Endothelial cell of umbilical vein (primary cell): ENCODE measurements around the gene ARPC2. TPM values are rescaled to one million over a fixed set of nuclear protein-coding genes. Genes with fewer than 3 reads are reported as not detected.

Source experiments
- BruUV-seq: library from RNA; stranded (reverse); fragments of 400-500 nt; replicated peaks from 2 replicates; lab custom pipeline; 2021; lab: Mats Ljungman, UMichigan
- CTCF ChIA-PET: fragments of 300-600, 350-600 bp; sonication (Branson Sonifier 250); formaldehyde crosslinking; loops from one replicate; lab custom pipeline; 2021; ENCODE audit warnings: antibody characterized with exemption, inconsistent platforms; lab: Charles Lee
- POLR2A ChIA-PET: fragments of 300-600, 350-600 bp; sonication (Branson Sonifier 250); formaldehyde crosslinking; loops from one replicate; lab custom pipeline; 2021; ENCODE audit warnings: antibody characterized with exemption, inconsistent platforms; lab: Charles Lee
- DNase-seq: peaks from one replicate; pipeline ENCODE4 v3.0.0-alpha.2; 2011; ENCODE audit warnings: low read depth, low spot score
- FAIRE-seq: peaks from 2 replicates; lab custom pipeline; 2011; peaks lifted over from hg19 to GRCh38; lab: Jason Lieb, UNC
- H2AFZ ChIP-seq: 2 replicates; pipeline ENCODE4 v1.6.0; 2012; ENCODE audit warnings: low read depth, low read length, control low read depth, inconsistent platforms
- H3K27ac ChIP-seq: 2 replicates; pipeline ENCODE4 v1.5.1; 2011; ENCODE audit warnings: low read depth, mild to moderate bottlenecking, control low read depth, low read length, moderate library complexity; ENCODE audit not compliant: insufficient read depth
- H3K27me3 ChIP-seq, 2 experiments: 2 replicates each; pipeline versions ENCODE4 v1.6.0 to v1.6.1; 2011; ENCODE audit warnings: low read length in 2 of 2, mixed read lengths in 1 of 2; ENCODE audit not compliant: control insufficient read depth in 2 of 2, insufficient read depth in 2 of 2
- H3K36me3 ChIP-seq, 2 experiments: 2 replicates in 1 of 2; 3 replicates in 1 of 2; pipeline ENCODE4 v1.5.1; 2011; ENCODE audit warnings: low read length in 2 of 2, mild to moderate bottlenecking in 1 of 2, moderate library complexity in 1 of 2; ENCODE audit not compliant: control insufficient read depth in 2 of 2, insufficient read depth in 2 of 2; ENCODE audit errors: extremely low read depth in 1 of 2
- H3K4me1 ChIP-seq: 3 replicates; pipeline ENCODE4 v1.5.1; 2011; ENCODE audit warnings: mild to moderate bottlenecking, low read length; ENCODE audit not compliant: control insufficient read depth, insufficient read depth; ENCODE audit errors: extremely low read depth
- H3K4me2 ChIP-seq: 2 replicates; pipeline ENCODE4 v1.6.1; 2011; ENCODE audit warnings: low read length, control low read depth, mixed read lengths; ENCODE audit not compliant: insufficient read depth
- H3K4me3 ChIP-seq, 3 experiments: fragments of 200-600 bp in 1 of 3; sonication (generic), shearing (Covaris generic) in 1 of 3; replicated peaks in 1 of 3; 2 replicates each; pipeline ENCODE4 v1.5.1; 2011 to 2016; ENCODE audit warnings: control low read depth in 3 of 3, low read length in 3 of 3, mild to moderate bottlenecking in 2 of 3, inconsistent platforms in 1 of 3, low read depth in 1 of 3, moderate library complexity in 1 of 3; ENCODE audit not compliant: insufficient read depth in 1 of 3
- H3K79me2 ChIP-seq: 2 replicates; pipeline ENCODE4 v1.6.0; 2012; ENCODE audit warnings: low read length, inconsistent platforms; ENCODE audit not compliant: control insufficient read depth, insufficient read depth
- H3K9ac ChIP-seq: replicated peaks from 2 replicates; pipeline ENCODE3; 2011; ENCODE audit warnings: low read length, control low read depth; ENCODE audit not compliant: insufficient read depth; ENCODE audit errors: extremely low read depth
- H3K9me1 ChIP-seq: replicated peaks from 3 replicates; pipeline ENCODE4 v1.6.0; 2011; ENCODE audit warnings: mild to moderate bottlenecking, low read length; ENCODE audit not compliant: control insufficient read depth, insufficient read depth; ENCODE audit errors: extremely low read depth
- H3K9me3 ChIP-seq: replicated peaks from 2 replicates; pipeline ENCODE4 v1.5.1; 2012; ENCODE audit warnings: low read length, inconsistent platforms; ENCODE audit not compliant: control insufficient read depth, insufficient read depth
- H4K20me1 ChIP-seq: replicated peaks from 2 replicates; pipeline ENCODE3; 2011; ENCODE audit warnings: mild to moderate bottlenecking, low read length; ENCODE audit not compliant: control insufficient read depth, insufficient read depth; ENCODE audit errors: extremely low read depth
- CTCF ChIP-seq, 2 donors: IDR thresholded peaks; 1 replicate in 1 of 2; 2 replicates in 1 of 2; pipeline ENCODE4 v1.5.1; 2011; ENCODE audit warnings: low read length in 2 of 2, mild to moderate bottlenecking in 2 of 2, moderate library complexity in 2 of 2, control low read depth in 1 of 2, inconsistent platforms in 1 of 2, low read depth in 1 of 2; ENCODE audit not compliant: insufficient read depth in 1 of 2; ENCODE audit errors: extremely low read depth in 1 of 2
- EZH2 ChIP-seq: IDR thresholded peaks from 2 replicates; pipeline ENCODE4 v1.6.1; 2012; ENCODE audit warnings: borderline replicate concordance, low read depth, mild to moderate bottlenecking, moderate library complexity, low read length, inconsistent platforms; ENCODE audit not compliant: severe bottlenecking
- FOS ChIP-seq: IDR thresholded peaks from 2 replicates; pipeline ENCODE4 v1.6.1; 2011; ENCODE audit warnings: mild to moderate bottlenecking, low read length, moderate library complexity, borderline replicate concordance; ENCODE audit not compliant: insufficient read depth
- GATA2 ChIP-seq: IDR thresholded peaks from 2 replicates; pipeline ENCODE4 v1.7.0; 2011; ENCODE audit warnings: low read depth, mild to moderate bottlenecking, moderate library complexity, mixed read lengths, low read length; ENCODE audit not compliant: insufficient read length, insufficient read depth
- JUN ChIP-seq: IDR thresholded peaks from 2 replicates; pipeline ENCODE4 v1.6.1; 2011; ENCODE audit warnings: borderline replicate concordance, low read depth; ENCODE audit not compliant: insufficient read length, insufficient read depth
- MYC ChIP-seq: IDR thresholded peaks from one replicate; pipeline ENCODE4 v1.6.1; 2011; ENCODE audit warnings: mild to moderate bottlenecking, low read depth, low read length
- POLR2A ChIP-seq: IDR thresholded peaks from 2 replicates; pipeline ENCODE4 v1.6.1; 2012; ENCODE audit warnings: low read depth, mild to moderate bottlenecking, control low read depth, low read length
- POLR2AphosphoS5 ChIP-seq: IDR thresholded peaks from 2 replicates; pipeline ENCODE4 v1.6.1; 2012; ENCODE audit warnings: low read depth, mild to moderate bottlenecking, control low read depth, low read length, moderate library complexity; ENCODE audit not compliant: insufficient read depth
- dilution Hi-C: fragments of 300-500 bp; cut with MboI; formaldehyde crosslinking; loops from one replicate; pipeline ENCODE4 v1.15.0; 2019; ENCODE audit warnings: low sequenced_read_pairs; ENCODE audit not compliant: extremely low pct_ligation_motif_present
- intact Hi-C: fragments of 100-400 bp; cut with micrococcal nuclease; formaldehyde crosslinking; loops from one replicate; pipeline ENCODE4 v1.10.0; 2022
- polyA plus RNA-seq, 4 experiments: library from polyadenylated mRNA; depleted of rRNA in 3 of 4; stranded (reverse) in 3 of 4; unstranded in 1 of 4; fragments of >200 nt; gene quantifications; 2 replicates each; pipeline versions ENCODE4 v1.2.1 to v1.2.3, GENCODE V29; 2011 to 2012; ENCODE audit warnings: missing spikeins in 1 of 4
- total RNA-seq: library from RNA; stranded (reverse); gene quantifications from 2 replicates; pipeline ENCODE4 v1.2.3, GENCODE V29; 2021
- TF ChIP-seq, protein P1 (sequence below): IDR thresholded peaks from 2 replicates; pipeline ENCODE4 v1.6.1; 2011; ENCODE audit not compliant: insufficient read depth, insufficient read length

The ARPC2 gene
- total and polyA plus RNA-seq, 2 donors (not counting 3 experiments of a cell fraction or from before 2014, with no cell fraction given) = 417 to 455 TPM

DNA sequence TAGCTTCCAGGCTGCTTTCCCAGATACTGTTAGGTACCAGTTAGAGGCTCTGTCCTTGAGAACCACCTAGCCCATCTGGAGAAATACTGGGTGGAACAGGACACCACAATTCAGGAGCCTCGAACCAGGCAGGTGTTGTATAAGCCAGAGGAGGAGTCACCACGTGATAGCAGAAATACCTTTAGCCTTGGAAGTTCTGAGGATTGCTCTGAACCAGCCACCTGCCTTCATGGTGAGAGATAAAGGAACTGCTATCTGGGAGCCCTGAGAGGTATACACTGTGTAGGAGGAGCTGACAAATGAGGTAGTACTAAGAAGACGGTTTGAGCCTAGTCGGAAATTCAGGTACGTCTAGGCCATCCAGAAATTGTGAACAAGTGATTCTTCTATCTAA lies 36.2 kb downstream of the ARPC2 start:
- no peaks in the 10 kb centered on the region for H3K27me3 ChIP-seq
- no peaks in the 10 kb centered on the region for H3K9me3 ChIP-seq
- BruUV-seq = no TSS peak
- H4K20me1 ChIP-seq = no peaks in the 10 kb centered on the region
- ChIA-PET CTCF (interaction anchor here (1.1 to 1.4 kb wide), 3 partner anchors 12 to 213 kb away, joined by 3 to 5 read pairs (median 4); no protein-coding TSS in a partner anchor), POLR2A (no interaction called here)
- no peak for DNase-seq
- no peaks in the 10 kb centered on the region for H3K9me1 ChIP-seq
- no peak overlapping the region for H3K9ac ChIP-seq
- intact Hi-C loops (no loop called here), dilution Hi-C loops (no loop called here)
- H3K4me1 ChIP-seq = peaks cover 3% of the 10 kb centered on the region
- no peak overlapping the region for H2AFZ ChIP-seq
- peaks cover 50 to 57% of the 10 kb centered on the region in 2 experiments for H3K36me3 ChIP-seq
- H3K4me2 ChIP-seq = no peak overlapping the region
- H3K79me2 ChIP-seq = no peaks in the 10 kb centered on the region
- no peak for TF ChIP-seq JUN
- TF ChIP-seq POLR2A = no peak
- no peak for TF ChIP-seq CTCF (IDR thresholded peaks at IDR 0.05; ENCODE audit: extremely low read depth in 1 of 2, insufficient read depth in 1 of 2, low read depth in 1 of 2, low read length in 2 of 2)
- no peak for TF ChIP-seq FOS
- no peak for TF ChIP-seq EZH2
- TF ChIP-seq, protein P1, sequence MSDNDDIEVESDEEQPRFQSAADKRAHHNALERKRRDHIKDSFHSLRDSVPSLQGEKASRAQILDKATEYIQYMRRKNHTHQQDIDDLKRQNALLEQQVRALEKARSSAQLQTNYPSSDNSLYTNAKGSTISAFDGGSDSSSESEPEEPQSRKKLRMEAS = no peak
- no peak for TF ChIP-seq POLR2AphosphoS5
- no peak for TF ChIP-seq GATA2
- no peak for TF ChIP-seq MYC
- H3K4me3 ChIP-seq = no peak overlapping the region
- no peak overlapping the region for H3K27ac ChIP-seq
- FAIRE-seq = no peak
